Heart left ventricle (tissue), 13 donors: ENCODE data around the gene CNGA3.

Experiments used
- POLR2A ChIP-seq, 2 donors: fragments of 450-650 bp; IDR thresholded peaks; one replicate each; pipeline ENCODE4 v1.6.1; 2017; ENCODE audit warnings: antibody characterized with exemption in 2 of 2, mild to moderate bottlenecking in 2 of 2, moderate library complexity in 2 of 2
- TF ChIP-seq, protein P1 (sequence below), 12 donors: fragments of 200-600 bp; sonication (generic) in 4 of 12; IDR thresholded peaks; one replicate each; pipeline versions ENCODE4 v1.5.0 to v1.8.0; 2018 to 2022; ENCODE audit warnings: antibody characterized with exemption in 12 of 12, mild to moderate bottlenecking in 5 of 12
- donor health status: ischemic (EF 13 %, LVEDD 7.1; RV severe dilation, severe dysfunction).
- donor health status: DM: no; HTN: yes; CAD: no.
- donor health status: DM: no; HTN: no; CAD: no.
- donor health status: ischemic (EF 25% LVEDD 6.9; RV normal size, moderate dysfunction).
- donor health status: ischemic (EF 25% LVEDD 5.7; RV mildly dilated, moderate dysfunction).
- donor health status: ischemic (EF 35%, LVEDD 5.7; RV mildly dilated, moderate dysfunction).
- donor health status: nonischemic (EF 11% LVEDD 7.7; RV severe dilation, severe dysfunction).
- donor health status: DM: yes; HTN: yes; CAD: no.
- donor health status: PGD.
- donor health status: ischemic (EF 29% LVEDD 5.4; RV normal size, mild dysfunction).
- donor health status: nonischemic (EF 23%, LVEDD 6.1; RV moderate dilation, normal function).

DNA sequence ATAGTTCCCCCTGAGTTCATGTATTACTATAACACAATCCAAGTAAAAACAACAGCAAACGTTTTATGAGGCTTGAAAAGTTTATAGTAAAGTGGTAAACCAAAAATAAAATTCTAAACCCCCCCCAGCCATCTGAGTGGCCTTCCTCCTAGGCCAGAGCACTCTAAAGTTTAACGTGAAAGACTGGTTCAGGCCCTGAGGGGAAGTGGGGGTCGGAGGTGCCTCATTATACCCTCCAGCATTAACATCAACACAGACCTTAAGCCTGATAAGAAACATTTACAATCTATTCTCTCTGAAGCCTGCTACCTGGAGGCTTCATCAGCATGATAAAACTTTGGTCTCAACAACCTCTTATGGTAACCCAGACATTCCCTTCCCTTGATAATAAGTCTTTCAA, 29.0 kb upstream of the CNGA3 start:
- TF ChIP-seq, protein P1, sequence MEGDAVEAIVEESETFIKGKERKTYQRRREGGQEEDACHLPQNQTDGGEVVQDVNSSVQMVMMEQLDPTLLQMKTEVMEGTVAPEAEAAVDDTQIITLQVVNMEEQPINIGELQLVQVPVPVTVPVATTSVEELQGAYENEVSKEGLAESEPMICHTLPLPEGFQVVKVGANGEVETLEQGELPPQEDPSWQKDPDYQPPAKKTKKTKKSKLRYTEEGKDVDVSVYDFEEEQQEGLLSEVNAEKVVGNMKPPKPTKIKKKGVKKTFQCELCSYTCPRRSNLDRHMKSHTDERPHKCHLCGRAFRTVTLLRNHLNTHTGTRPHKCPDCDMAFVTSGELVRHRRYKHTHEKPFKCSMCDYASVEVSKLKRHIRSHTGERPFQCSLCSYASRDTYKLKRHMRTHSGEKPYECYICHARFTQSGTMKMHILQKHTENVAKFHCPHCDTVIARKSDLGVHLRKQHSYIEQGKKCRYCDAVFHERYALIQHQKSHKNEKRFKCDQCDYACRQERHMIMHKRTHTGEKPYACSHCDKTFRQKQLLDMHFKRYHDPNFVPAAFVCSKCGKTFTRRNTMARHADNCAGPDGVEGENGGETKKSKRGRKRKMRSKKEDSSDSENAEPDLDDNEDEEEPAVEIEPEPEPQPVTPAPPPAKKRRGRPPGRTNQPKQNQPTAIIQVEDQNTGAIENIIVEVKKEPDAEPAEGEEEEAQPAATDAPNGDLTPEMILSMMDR (IDR thresholded peaks at IDR 0.05), result no peak
- TF ChIP-seq POLR2A (IDR thresholded peaks at IDR 0.05), result no peak
